H1 (cell line): Measurements from ENCODE around the gene GOLGA1. TPM values are rescaled to one million over a fixed set of nuclear protein-coding genes. Genes with fewer than 3 reads are reported as not detected.

Source experiments
- BRCA1 ChIP-seq: IDR thresholded peaks from 2 replicates; pipeline ENCODE4 v1.6.1; 2012; ENCODE audit warnings: low read depth, low read length, improper control_type of control experiment
- CHD7 ChIP-seq: fragments of 300-600 bp; sonication (generic); IDR thresholded peaks from 2 replicates; pipeline ENCODE4 v1.7.1; 2012; ENCODE audit warnings: low read length, moderate library complexity, mild to moderate bottlenecking, inconsistent platforms; ENCODE audit not compliant: insufficient replicate concordance
- TAF1 ChIP-seq: IDR thresholded peaks from 2 replicates; pipeline ENCODE4 v1.6.1; 2011; ENCODE audit warnings: mild to moderate bottlenecking, low read depth, low read length
- polyA plus RNA-seq, 7 experiments: library from polyadenylated mRNA; depleted of rRNA in 3 of 7; stranded (reverse) in 5 of 7; unstranded in 2 of 7; fragments of >200 nt in 5 of 7; fragments of 200-250 nt in 2 of 7; gene quantifications; 1 replicate in 5 of 7; 2 replicates in 1 of 7; 4 replicates in 1 of 7; pipeline versions ENCODE4 v1.2.1 to v1.2.3, GENCODE V29; 2011 to 2013; ENCODE audit warnings: missing spikeins in 2 of 7, mixed read lengths in 2 of 7
- total RNA-seq: library from RNA; stranded (reverse); fragmentation: NEBNext Ultra II Directional; extraction: Animal tissue kit (Norgen Biotek cat#: 25700); gene quantifications from 2 replicates; pipeline ENCODE4 v1.2.1, GENCODE V29; 2021

Gene GOLGA1
- total and polyA plus RNA-seq, 2 of the 8 experiments (the other 6 are each of a cell fraction or from before 2014, with no cell fraction given) = 4.8 to 6.5 TPM

GRCh38 chr9:124906966-124907365, 33.9 kb downstream of the GOLGA1 start (continued):
- TF ChIP-seq CHD7 (no peak), TAF1 (no peak), BRCA1 (no peak)
